GM19463 (cell line): ENCODE data around the gene ENO4.

ENCODE experiments used
- ATAC-seq: cut with Tn5 transposase; IDR thresholded peaks from one replicate; pipeline ENCODE4 v1.9.1; 2021; ENCODE audit warnings: mild to moderate bottlenecking, moderate library complexity; ENCODE audit not compliant: unreplicated experiment

Gene ENO4

GRCh38 chr10:116849248-116850057, at the start of gene ENO4:
Gene ENO4 (plus strand): TSS chr10:116849499. CDS start chr10:116849567, 68 bp downstream.
- ATAC-seq = peak; percentile 52

GRCh38 chr10:116800286-116800929, 48.9 kb upstream of the ENO4 start:
- no peak for ATAC-seq

- ATAC-seq = no peak
These were observed 47.6 kb upstream of the ENO4 start for GRCh38 chr10:116801658-116802057.

- ATAC-seq = no peak
These were observed 46.8 kb upstream of the ENO4 start for GRCh38 chr10:116802474-116802873.

GRCh38 chr10:116802876-116803275, 46.4 kb upstream of the ENO4 start:
- no peak for ATAC-seq

- no peak for ATAC-seq
These were observed 45.6 kb upstream of the ENO4 start for GRCh38 chr10:116803451-116804249.

GRCh38 chr10:116808706-116809105, 40.6 kb upstream of the ENO4 start:
- no peak for ATAC-seq

GRCh38 chr10:116809483-116810119, 39.7 kb upstream of the ENO4 start:
- no peak for ATAC-seq

GRCh38 chr10:116810120-116810500, 39.2 kb upstream of the ENO4 start:
- no peak for ATAC-seq

GRCh38 chr10:116810895-116811294, 38.4 kb upstream of the ENO4 start:
- ATAC-seq = no peak

- ATAC-seq = no peak
These were observed 37.6 kb upstream of the ENO4 start for GRCh38 chr10:116811691-116812090.

- no peak for ATAC-seq
These were observed 33.5 kb upstream of the ENO4 start for GRCh38 chr10:116815641-116816415.

GRCh38 chr10:116817178-116817577, 32.1 kb upstream of the ENO4 start:
- no peak for ATAC-seq

GRCh38 chr10:116817780-116818343, 31.4 kb upstream of the ENO4 start:
- ATAC-seq = no peak

GRCh38 chr10:116819999-116820677, 29.2 kb upstream of the ENO4 start:
- ATAC-seq = no peak

- ATAC-seq = no peak
These were observed 23.4 kb upstream of the ENO4 start for GRCh38 chr10:116825901-116826300.

GRCh38 chr10:116826803-116827202, 22.5 kb upstream of the ENO4 start:
- no peak for ATAC-seq

- no peak for ATAC-seq
These were observed 22.1 kb upstream of the ENO4 start for GRCh38 chr10:116827214-116827671.

- ATAC-seq = no peak
These were observed 21.2 kb upstream of the ENO4 start for GRCh38 chr10:116828116-116828515.
